Measurements from ENCODE around the gene C12orf43. TPM values are rescaled to one million over a fixed set of nuclear protein-coding genes. Genes with fewer than 3 reads are reported as not detected.

Gene C12orf43
- total RNA-seq, 2 donors from 2014 or later, result 21.4 to 26.8 TPM

- H3K4me3 ChIP-seq (ENCODE audit: low read length), result no peak overlapping the region
- H3K4me3 Mint-ChIP-seq, result no peak overlapping the region
Measured at GRCh38 chr12:121030576-121031212, 14.4 kb upstream of the C12orf43 start.

GRCh38 chr12:121026274-121027045 is 10.2 kb upstream of the C12orf43 start:
- H3K4me1 ChIP-seq (ENCODE audit: control insufficient read depth, insufficient read depth, low read length), result peaks cover 6% of the 10 kb centered on the region
- peaks cover 8% of the 10 kb centered on the region for H3K4me1 Mint-ChIP-seq

More at GRCh38 chr12:121030576-121031212, 14.4 kb upstream of the C12orf43 start:
- 86% methylated on average over 8 to 10 of the region's 10 CpGs for WGBS, 2 experiments (ENCODE audit: insufficient coverage in 1 of 2, insufficient read length in 1 of 2)
- no peak for DNase-seq
- peaks cover 7% of the 10 kb centered on the region for H3K4me1 Mint-ChIP-seq
- TF ChIP-seq, protein P1, sequence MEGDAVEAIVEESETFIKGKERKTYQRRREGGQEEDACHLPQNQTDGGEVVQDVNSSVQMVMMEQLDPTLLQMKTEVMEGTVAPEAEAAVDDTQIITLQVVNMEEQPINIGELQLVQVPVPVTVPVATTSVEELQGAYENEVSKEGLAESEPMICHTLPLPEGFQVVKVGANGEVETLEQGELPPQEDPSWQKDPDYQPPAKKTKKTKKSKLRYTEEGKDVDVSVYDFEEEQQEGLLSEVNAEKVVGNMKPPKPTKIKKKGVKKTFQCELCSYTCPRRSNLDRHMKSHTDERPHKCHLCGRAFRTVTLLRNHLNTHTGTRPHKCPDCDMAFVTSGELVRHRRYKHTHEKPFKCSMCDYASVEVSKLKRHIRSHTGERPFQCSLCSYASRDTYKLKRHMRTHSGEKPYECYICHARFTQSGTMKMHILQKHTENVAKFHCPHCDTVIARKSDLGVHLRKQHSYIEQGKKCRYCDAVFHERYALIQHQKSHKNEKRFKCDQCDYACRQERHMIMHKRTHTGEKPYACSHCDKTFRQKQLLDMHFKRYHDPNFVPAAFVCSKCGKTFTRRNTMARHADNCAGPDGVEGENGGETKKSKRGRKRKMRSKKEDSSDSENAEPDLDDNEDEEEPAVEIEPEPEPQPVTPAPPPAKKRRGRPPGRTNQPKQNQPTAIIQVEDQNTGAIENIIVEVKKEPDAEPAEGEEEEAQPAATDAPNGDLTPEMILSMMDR (conservative IDR thresholded peaks at IDR 0.05), result no peak
- Histone ChIP-seq H3K36me3 (ENCODE audit: control insufficient read depth, insufficient read depth, low read length) (no peaks in the 10 kb centered on the region), H3K9me3 (ENCODE audit: control insufficient read depth, low read length) (peaks cover 7% of the 10 kb centered on the region), H3K27me3 (ENCODE audit: control insufficient read depth, insufficient read depth, low read length, poor library complexity, severe bottlenecking) (no peaks in the 10 kb centered on the region), H3K27ac (ENCODE audit: low read depth, low read length) (no peak overlapping the region), H3K4me1 (ENCODE audit: control insufficient read depth, insufficient read depth, low read length) (peaks cover 4% of the 10 kb centered on the region), H3K9ac (ENCODE audit: extremely low read depth, low read length, poor library complexity, severe bottlenecking) (no peak overlapping the region)
- H3K9me3 Mint-ChIP-seq, result peaks cover 8% of the 10 kb centered on the region
- no peaks in the 10 kb centered on the region for H3K36me3 Mint-ChIP-seq (ENCODE audit: low read depth)
- H3K27ac Mint-ChIP-seq, result no peak overlapping the region
- H3K27me3 Mint-ChIP-seq (ENCODE audit: insufficient read depth), result peaks cover 2% of the 10 kb centered on the region

GRCh38 chr12:121025442-121026226 is 9.3 kb upstream of the C12orf43 start:
- H3K27me3 Mint-ChIP-seq (ENCODE audit: insufficient read depth), result peaks cover 2% of the 10 kb centered on the region
- no peak for DNase-seq
- Histone ChIP-seq H3K9me3 (ENCODE audit: control insufficient read depth, low read length) (peaks cover 7% of the 10 kb centered on the region), H3K4me3 (ENCODE audit: low read length) (peak overlapping the region; percentile 51), H3K27ac (ENCODE audit: low read depth, low read length) (no peak overlapping the region), H3K4me1 (ENCODE audit: control insufficient read depth, insufficient read depth, low read length) (peaks cover 6% of the 10 kb centered on the region), H3K9ac (ENCODE audit: extremely low read depth, low read length, poor library complexity, severe bottlenecking) (peak overlapping the region; percentile 27), H3K36me3 (ENCODE audit: control insufficient read depth, insufficient read depth, low read length) (no peaks in the 10 kb centered on the region), H3K27me3 (ENCODE audit: control insufficient read depth, insufficient read depth, low read length, poor library complexity, severe bottlenecking) (no peaks in the 10 kb centered on the region)
- 86 to 90% methylated on average over 8 to 11 of the region's 11 CpGs for WGBS, 2 experiments (ENCODE audit: insufficient coverage in 1 of 2, insufficient read length in 1 of 2)
- no peak overlapping the region for H3K4me3 Mint-ChIP-seq
- H3K27ac Mint-ChIP-seq, result peak overlapping the region; percentile 31
- H3K4me1 Mint-ChIP-seq, result peaks cover 8% of the 10 kb centered on the region
- H3K36me3 Mint-ChIP-seq (ENCODE audit: low read depth), result no peaks in the 10 kb centered on the region
- TF ChIP-seq, protein P1 (conservative IDR thresholded peaks at IDR 0.05), result no peak
- peaks cover 8% of the 10 kb centered on the region for H3K9me3 Mint-ChIP-seq

More at GRCh38 chr12:121026274-121027045, 10.2 kb upstream of the C12orf43 start:
- Histone ChIP-seq H3K27me3 (ENCODE audit: control insufficient read depth, insufficient read depth, low read length, poor library complexity, severe bottlenecking) (no peaks in the 10 kb centered on the region), H3K27ac (ENCODE audit: low read depth, low read length) (no peak overlapping the region), H3K36me3 (ENCODE audit: control insufficient read depth, insufficient read depth, low read length) (no peaks in the 10 kb centered on the region), H3K9me3 (ENCODE audit: control insufficient read depth, low read length) (peaks cover 7% of the 10 kb centered on the region), H3K4me3 (ENCODE audit: low read length) (peak overlapping the region; percentile 51), H3K9ac (ENCODE audit: extremely low read depth, low read length, poor library complexity, severe bottlenecking) (peak overlapping the region; percentile 27)
- H3K27ac Mint-ChIP-seq, result peak overlapping the region; percentile 75
- H3K9me3 Mint-ChIP-seq, result peaks cover 8% of the 10 kb centered on the region
- WGBS, 2 experiments (ENCODE audit: insufficient coverage in 1 of 2, insufficient read length in 1 of 2), result 93 to 98% methylated on average over 7 to 9 of the region's 10 CpGs
- peak; percentile 60 for DNase-seq
- H3K27me3 Mint-ChIP-seq (ENCODE audit: insufficient read depth), result peaks cover 2% of the 10 kb centered on the region
- no peak overlapping the region for H3K4me3 Mint-ChIP-seq
- TF ChIP-seq, protein P1 (conservative IDR thresholded peaks at IDR 0.05), result peak; percentile 70
- H3K36me3 Mint-ChIP-seq (ENCODE audit: low read depth), result no peaks in the 10 kb centered on the region
